ENCODE measurements around the gene LIN37. TPM values are rescaled to one million over a fixed set of nuclear protein-coding genes. Genes with fewer than 3 reads are reported as not detected.

LIN37 gene
- total and polyA plus RNA-seq, 2 experiments from 2014 or later, result 11.4 to 16.0 TPM

GRCh38 chr19:35727053-35727955, 21.1 kb upstream of the LIN37 start:
- TF ChIP-seq CTCF (IDR thresholded peaks at IDR 0.05; ENCODE audit: low read depth, low read length), result no peak
- Histone ChIP-seq H3K9me3 (ENCODE audit: low read depth) (no peaks in the 10 kb centered on the region), H3K27ac (no peak overlapping the region), H3K36me3 (peaks cover 77% of the 10 kb centered on the region), H3K4me1 (ENCODE audit: low read depth) (no peaks in the 10 kb centered on the region), H3K27me3 (no peaks in the 10 kb centered on the region), H3K4me3 (no peak overlapping the region)
- DNase-seq (ENCODE audit: low read depth in 1 of 2, low spot score in 1 of 2), result no peak

- H3K27me3 ChIP-seq, result no peaks in the 10 kb centered on the region
- H3K36me3 ChIP-seq, result peaks cover 72% of the 10 kb centered on the region
- no peaks in the 10 kb centered on the region for H3K9me3 ChIP-seq (ENCODE audit: low read depth)
Measured at GRCh38 chr19:35727956-35728706, 20.2 kb upstream of the LIN37 start.

GRCh38 chr19:35729021-35729420, 19.4 kb upstream of the LIN37 start:
- H3K4me3 ChIP-seq, result no peak overlapping the region
- no peak for DNase-seq (ENCODE audit: low read depth in 1 of 2, low spot score in 1 of 2)
- H3K9me3 ChIP-seq (ENCODE audit: low read depth), result no peaks in the 10 kb centered on the region
- H3K4me1 ChIP-seq (ENCODE audit: low read depth), result no peaks in the 10 kb centered on the region
- no peak overlapping the region for H3K27ac ChIP-seq
- H3K27me3 ChIP-seq, result no peaks in the 10 kb centered on the region
- peaks cover 67% of the 10 kb centered on the region for H3K36me3 ChIP-seq
- no peak for TF ChIP-seq CTCF (IDR thresholded peaks at IDR 0.05; ENCODE audit: low read depth, low read length)

More at GRCh38 chr19:35727956-35728706, 20.2 kb upstream of the LIN37 start:
- no peak for TF ChIP-seq CTCF (IDR thresholded peaks at IDR 0.05; ENCODE audit: low read depth, low read length)
- Histone ChIP-seq H3K4me3 (no peak overlapping the region), H3K4me1 (ENCODE audit: low read depth) (no peaks in the 10 kb centered on the region), H3K27ac (no peak overlapping the region)
- DNase-seq (ENCODE audit: low read depth in 1 of 2, low spot score in 1 of 2), result no peak

- H3K4me1 ChIP-seq (ENCODE audit: low read depth), result no peaks in the 10 kb centered on the region
- H3K27ac ChIP-seq, result no peak overlapping the region
- no peaks in the 10 kb centered on the region for H3K27me3 ChIP-seq
- no peak for TF ChIP-seq CTCF (IDR thresholded peaks at IDR 0.05; ENCODE audit: low read depth, low read length)
- H3K36me3 ChIP-seq, result peaks cover 61% of the 10 kb centered on the region
- no peak for DNase-seq (ENCODE audit: low read depth in 1 of 2, low spot score in 1 of 2)
- H3K9me3 ChIP-seq (ENCODE audit: low read depth), result no peaks in the 10 kb centered on the region
- no peak overlapping the region for H3K4me3 ChIP-seq
Measured at GRCh38 chr19:35729763-35730162, 18.6 kb upstream of the LIN37 start.

GRCh38 chr19:35730326-35730725, 18.1 kb upstream of the LIN37 start:
- H3K36me3 ChIP-seq, result peaks cover 57% of the 10 kb centered on the region
- no peak for TF ChIP-seq CTCF (IDR thresholded peaks at IDR 0.05; ENCODE audit: low read depth, low read length)
- H3K27ac ChIP-seq, result no peak overlapping the region

More at GRCh38 chr19:35730326-35730725, 18.1 kb upstream of the LIN37 start:
- DNase-seq (ENCODE audit: low read depth in 1 of 2, low spot score in 1 of 2), result no peak
- H3K4me3 ChIP-seq, result no peak overlapping the region
- H3K27me3 ChIP-seq, result no peaks in the 10 kb centered on the region
- H3K4me1 ChIP-seq (ENCODE audit: low read depth), result no peaks in the 10 kb centered on the region
- H3K9me3 ChIP-seq (ENCODE audit: low read depth), result no peaks in the 10 kb centered on the region
